Measurements from ENCODE around the gene RARRES2.

RARRES2 gene

DNA sequence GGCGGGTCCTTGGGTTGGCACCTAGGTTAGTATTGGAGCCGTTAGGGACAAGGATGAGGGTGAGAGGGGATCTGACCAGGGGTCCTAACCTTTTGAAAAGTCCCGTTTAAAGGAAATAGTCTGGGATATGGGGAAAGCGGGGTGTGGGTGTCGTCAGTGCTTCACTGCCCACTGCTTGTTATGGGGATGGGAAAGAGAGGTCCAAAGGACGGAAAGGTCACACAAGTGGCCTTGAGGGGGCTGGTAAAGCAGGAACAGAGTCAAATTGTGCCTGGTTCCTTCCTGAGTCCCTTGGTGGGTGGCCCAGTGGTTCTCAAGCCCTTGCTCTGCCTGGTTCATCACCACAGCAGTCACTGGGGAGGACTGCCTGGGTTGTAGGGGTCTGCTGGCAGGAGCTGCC lies 35.1 kb upstream of the RARRES2 start:
- no peak for DNase-seq

- no peak for DNase-seq
Measured at GRCh38 chr7:150375662-150376521, 34.5 kb upstream of the RARRES2 start.

DNA sequence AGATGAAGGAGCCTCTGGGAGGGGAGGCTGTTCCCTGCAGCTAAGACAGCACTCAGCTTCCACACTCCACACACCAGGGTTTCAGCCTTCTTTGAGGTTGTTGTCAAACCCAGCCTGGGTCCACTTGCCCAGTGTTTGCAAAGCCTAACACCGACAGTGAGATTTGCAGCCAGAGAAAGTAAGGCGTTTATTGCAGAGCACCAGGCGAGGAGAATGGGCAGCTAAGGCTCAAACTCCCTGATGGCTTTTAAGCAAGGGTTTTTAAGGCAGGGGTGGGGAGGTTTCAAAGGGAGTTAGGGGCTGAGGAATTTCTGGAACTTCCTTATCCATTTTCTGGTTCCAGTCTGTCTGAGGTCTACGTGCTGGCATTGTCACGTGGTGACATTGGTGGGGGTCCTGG lies 33.0 kb upstream of the RARRES2 start:
- no peak for DNase-seq

DNA sequence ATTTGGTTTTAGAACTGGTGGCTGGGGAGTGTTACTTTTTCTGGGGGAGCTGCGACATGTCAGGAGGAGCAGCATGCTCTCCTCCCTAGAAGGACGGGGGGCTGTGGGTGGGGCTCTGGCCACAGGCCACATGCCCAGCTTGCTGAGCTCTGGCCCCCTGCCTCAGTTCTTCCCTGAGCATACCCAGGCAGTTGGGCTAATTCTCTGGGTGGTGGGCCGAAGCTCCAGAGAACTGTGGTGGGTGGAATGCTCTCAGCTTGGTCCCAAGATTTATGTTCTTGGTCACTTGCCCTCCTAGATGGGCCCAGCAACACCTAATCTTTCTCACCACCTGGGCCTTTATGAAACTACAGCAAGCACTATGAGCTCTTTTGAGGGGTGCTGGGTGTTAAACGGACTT lies 32.6 kb upstream of the RARRES2 start:
- no peak for DNase-seq

DNA sequence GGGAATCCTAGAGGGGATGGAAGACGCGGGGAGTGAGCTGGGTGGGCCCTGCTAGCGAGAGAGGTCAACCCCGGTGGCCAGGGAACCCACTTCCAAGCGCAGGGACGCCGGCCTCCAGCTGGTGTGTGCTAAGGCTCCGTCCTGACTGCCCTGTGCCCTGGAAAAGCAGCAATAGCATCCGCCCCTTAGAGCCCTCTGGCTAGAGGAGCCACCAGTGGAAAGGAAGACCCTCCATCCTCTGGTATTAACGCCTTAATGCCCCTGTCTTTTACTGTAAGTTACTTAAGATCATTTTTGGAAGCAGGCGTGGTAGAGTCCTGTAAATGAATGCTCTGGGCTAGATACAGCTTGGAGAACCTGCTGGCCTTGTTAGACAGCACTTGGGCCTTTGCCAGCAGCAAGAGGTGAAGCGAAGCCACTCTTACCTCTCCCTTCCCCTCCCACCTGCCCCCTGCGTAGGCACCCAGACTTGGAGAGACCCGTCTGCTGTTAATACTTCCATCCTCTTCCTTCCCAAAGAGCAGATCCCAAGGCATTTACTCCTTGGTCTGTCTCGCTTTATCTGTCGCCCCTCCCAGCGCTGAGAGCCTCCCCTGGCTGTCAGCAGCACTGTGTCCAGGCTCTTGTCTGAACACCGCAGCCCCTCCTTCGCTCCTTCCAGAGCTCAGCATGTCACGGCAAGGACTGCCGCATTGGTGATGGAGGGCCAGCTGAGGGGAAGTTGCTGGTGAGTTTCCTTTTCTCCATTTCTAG lies 31.8 kb upstream of the RARRES2 start:
- no peak for DNase-seq

- DNase-seq: no peak
Measured at GRCh38 chr7:150372271-150373048, 31.0 kb upstream of the RARRES2 start.

DNA sequence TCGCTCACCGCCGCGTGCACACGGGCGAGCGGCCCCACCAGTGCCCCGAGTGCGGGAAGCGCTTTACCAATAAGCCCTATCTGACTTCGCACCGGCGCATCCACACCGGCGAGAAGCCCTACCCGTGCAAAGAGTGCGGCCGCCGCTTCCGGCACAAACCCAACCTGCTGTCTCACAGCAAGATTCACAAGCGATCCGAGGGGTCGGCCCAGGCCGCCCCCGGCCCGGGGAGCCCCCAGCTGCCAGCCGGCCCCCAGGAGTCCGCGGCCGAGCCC lies 30.5 kb upstream of the RARRES2 start:
- DNase-seq: no peak

- no peak for DNase-seq
Measured at GRCh38 chr7:150371131-150371995, 29.9 kb upstream of the RARRES2 start.

GRCh38 chr7:150370612-150371071 lies 29.2 kb upstream of the RARRES2 start:
- DNase-seq: no peak

DNA sequence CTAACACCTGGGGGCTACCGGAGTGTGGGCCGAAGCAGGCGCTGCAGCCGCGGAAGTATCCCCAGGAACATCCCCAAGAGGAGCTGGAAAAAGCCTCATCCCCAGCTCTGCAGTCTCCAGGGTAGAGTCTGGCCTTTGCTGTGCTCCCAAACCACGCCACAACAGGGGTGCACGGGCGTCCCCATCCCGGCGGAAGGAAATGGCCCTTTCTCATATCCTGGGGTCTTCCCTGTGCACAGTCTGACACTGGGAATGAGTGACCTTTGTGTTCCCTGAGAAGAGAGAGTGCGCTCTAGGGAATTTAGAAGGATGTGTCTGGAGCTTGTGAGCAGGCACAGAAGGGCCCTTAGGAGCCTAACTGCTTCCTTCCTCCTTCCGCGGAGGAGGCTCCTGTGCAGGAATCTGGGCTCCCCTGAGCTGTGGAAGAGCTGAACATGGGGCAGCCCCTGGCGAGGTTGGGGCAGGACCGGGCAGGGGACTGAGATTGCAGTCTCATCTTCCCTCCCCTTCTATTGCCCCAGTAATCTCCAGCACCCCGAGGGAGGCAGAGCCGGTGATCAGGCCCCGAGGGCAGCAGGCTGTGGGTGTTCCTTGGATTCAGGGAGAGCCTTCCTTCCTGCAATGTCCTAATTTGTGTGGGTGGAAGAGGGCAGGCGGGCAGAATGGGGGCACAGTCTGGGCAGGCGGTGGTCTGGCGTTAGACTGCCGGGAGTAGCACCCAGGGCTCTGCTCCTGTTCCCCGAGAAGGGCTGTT lies 28.5 kb upstream of the RARRES2 start:
- no peak for DNase-seq

DNA sequence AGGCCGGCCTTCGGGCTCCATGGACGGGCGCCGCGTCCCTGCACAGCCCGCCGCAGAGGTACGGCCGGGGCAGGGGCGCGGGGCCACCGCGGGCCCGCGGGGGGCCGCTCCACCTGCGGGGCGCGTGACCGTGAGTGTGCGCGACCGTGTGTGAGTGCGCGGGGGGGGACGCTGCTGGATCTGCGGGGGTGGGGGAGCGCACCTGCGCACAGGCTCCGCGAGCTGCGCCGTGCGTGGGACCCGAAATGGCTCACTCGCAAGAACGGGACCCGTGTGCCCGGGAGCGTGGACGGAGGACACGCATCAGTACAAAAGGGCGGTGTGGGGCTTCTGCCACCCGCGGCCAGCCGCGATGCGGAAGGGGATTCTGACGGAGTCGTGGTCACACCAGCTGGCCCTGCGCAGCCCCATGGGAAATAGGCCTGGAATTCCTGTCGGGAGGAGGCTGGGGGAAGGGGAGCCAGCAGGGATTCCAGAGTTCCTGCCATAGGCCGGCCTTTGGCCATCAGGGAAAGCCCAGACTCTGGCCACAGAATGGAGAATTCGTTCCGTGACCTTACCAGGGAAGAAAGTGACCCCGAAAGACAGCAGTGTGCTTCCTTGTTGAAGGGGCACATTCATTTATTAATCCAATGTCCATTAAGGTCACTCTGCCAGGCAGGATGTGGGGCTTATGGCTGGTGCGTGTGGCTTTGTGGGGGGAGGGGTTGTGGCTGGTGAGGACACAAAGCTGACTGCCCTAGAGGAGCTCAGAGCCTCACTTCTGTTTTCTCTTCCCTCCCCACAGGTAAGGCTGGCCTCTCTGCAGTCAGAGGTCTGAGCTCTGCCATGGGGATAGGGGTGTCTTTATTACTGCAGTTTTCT lies 27.7 kb upstream of the RARRES2 start:
- DNase-seq: peak; percentile 44

DNA sequence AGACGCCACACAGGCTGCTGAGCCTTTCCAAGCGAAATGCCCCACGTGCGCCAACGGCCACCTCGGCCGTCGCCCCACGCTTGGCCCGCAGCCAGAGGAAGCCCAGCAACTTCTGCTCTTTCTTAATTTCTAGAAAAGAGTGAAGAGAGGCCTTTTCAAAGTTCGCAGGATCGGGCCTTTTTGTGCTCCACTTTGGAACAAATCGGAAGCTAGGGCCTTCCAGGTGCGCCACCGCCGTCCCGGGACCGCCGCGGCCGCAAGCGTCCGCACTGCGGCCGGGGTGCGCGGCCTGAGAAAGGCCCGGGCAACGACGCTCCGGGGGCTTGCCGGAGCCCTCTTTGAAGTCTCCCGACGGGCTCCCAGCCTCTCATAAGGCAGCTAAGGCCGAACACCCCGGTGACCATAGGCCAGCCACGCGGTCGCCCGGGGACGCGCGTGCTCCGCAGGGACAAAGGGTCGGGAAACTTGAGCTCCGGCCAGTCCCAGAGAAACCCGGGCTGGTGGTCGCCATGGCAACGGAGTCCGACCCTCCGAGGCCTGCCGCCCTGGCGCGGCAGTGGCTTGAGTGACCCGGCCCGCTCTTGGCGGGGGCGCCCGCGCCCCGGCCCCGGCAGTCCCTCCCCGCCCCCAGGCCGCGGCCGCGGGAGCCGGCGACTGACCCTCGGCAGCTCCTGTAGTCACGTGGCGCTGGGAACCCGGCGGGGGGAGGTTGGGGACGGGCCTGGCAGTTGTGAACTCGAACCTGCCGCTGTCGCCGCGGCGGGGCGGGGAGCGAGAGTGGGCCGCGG lies 26.9 kb upstream of the RARRES2 start, which contains the start of gene REPIN1:
Gene REPIN1, plus strand, starts transcription at position 727 of the 788 bp plus-strand sequence. CDS start 890 bp downstream, outside the sequence.
- peak; percentile 82 for DNase-seq

DNA sequence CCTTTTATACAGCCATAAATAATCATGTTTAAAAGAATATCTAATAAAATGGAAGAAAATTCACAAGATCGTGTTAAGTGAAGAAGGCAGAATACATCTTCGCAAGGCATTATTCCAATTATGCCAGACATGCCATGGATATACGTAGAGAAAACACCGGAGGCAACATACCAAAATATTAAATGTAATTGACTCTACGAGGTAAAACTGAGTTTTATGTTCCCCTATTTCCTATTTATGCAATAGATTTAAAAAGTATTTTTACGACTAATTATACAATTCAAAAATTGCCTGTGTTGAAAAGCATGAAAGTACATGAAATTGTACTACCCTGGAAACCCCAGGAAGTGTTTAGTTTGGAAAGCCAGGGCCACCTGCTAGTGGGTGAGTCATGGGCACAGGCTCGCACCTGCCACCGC lies 26.3 kb upstream of the RARRES2 start:
- no peak for DNase-seq

- no peak for DNase-seq
Measured at GRCh38 chr7:150365673-150366398, 24.4 kb upstream of the RARRES2 start.

- no peak for DNase-seq
Measured at GRCh38 chr7:150365194-150365593, 23.8 kb upstream of the RARRES2 start.

- no peak for DNase-seq
Measured at GRCh38 chr7:150363872-150364271, 22.4 kb upstream of the RARRES2 start.

GRCh38 chr7:150363370-150363769 lies 21.9 kb upstream of the RARRES2 start:
- DNase-seq: no peak

GRCh38 chr7:150361807-150362621 lies 20.6 kb upstream of the RARRES2 start:
- DNase-seq: no peak

Data from activated gamma-delta T cell treated with Interleukin-2 at 50 U/mL for 16 hours (primary cell).